ENCODE measurements around the gene GRWD1. TPM values are rescaled to one million over a fixed set of nuclear protein-coding genes. Genes with fewer than 3 reads are reported as not detected.

GRWD1 gene
- total RNA-seq, 2 experiments from 2014 or later = 46.4 to 50.4 TPM

DNA sequence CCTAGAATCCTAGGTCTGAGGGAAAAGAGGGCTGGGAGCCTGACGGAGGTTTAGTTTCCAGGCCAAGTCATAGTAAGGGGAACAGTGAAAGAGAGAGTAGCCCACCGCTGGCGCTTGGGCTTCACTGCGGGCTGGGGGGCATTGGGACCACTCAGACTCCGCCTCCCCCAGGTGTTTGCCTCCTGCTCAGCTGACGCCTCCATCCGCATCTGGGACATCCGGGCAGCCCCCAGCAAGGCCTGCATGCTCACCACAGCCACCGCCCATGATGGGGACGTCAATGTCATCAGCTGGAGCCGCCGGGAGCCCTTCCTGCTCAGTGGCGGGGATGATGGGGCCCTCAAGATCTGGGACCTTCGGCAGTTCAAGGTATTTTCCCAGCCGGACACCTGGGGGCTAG, 5.1 kb downstream of the GRWD1 start:
- no peak for ATAC-seq
- no peak overlapping the region for H3K4me3 Mint-ChIP-seq
- no peaks in the 10 kb centered on the region for H3K9me3 Mint-ChIP-seq (ENCODE audit: insufficient read depth)
- H3K27me3 Mint-ChIP-seq (ENCODE audit: low read depth) = no peaks in the 10 kb centered on the region
- no peak overlapping the region for H3K27ac Mint-ChIP-seq
- DNase-seq = no peak
- H3K36me3 Mint-ChIP-seq (ENCODE audit: low read depth) = peaks cover 49% of the 10 kb centered on the region
- peaks cover 30% of the 10 kb centered on the region for H3K4me1 Mint-ChIP-seq (ENCODE audit: low read depth)
- ChIA-PET POLR2A (no interaction called here), CTCF (no interaction called here)

DNA sequence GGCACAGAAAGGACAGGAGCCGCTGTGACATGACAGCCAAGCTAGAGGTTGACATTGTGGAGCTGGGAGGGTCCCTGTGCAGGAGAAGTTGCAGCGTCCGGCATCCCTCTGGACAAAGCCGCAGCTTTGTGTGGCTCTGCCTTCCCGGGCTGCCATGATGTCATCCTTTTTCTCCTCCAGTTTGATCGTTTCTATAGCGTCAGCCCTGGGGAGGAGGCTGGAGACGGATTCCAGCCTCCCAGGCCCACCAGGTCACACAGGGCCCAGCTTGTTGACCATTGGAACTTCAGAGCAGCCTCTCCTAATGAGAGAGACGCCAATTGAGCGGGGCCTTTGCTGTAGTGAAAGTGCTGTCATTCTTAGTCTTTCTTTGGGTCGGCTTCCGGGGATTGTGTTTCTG, 5.8 kb downstream of the GRWD1 start:
- Mint-ChIP-seq H3K4me3 (no peak overlapping the region), H3K36me3 (ENCODE audit: low read depth) (peaks cover 47% of the 10 kb centered on the region), H3K9me3 (ENCODE audit: insufficient read depth) (no peaks in the 10 kb centered on the region), H3K4me1 (ENCODE audit: low read depth) (peaks cover 24% of the 10 kb centered on the region), H3K27ac (no peak overlapping the region), H3K27me3 (ENCODE audit: low read depth) (no peaks in the 10 kb centered on the region)
- ChIA-PET POLR2A (no interaction called here), CTCF (no interaction called here)
- no peak for DNase-seq
- no peak for ATAC-seq

- POLR2A ChIA-PET = no interaction called here
- H3K27me3 Mint-ChIP-seq (ENCODE audit: low read depth) = no peaks in the 10 kb centered on the region
- CTCF ChIA-PET = no interaction called here
- no peak overlapping the region for H3K27ac Mint-ChIP-seq
- DNase-seq (no peak), ATAC-seq (no peak)
- H3K4me3 Mint-ChIP-seq = no peak overlapping the region
- no peaks in the 10 kb centered on the region for H3K9me3 Mint-ChIP-seq (ENCODE audit: insufficient read depth)
- H3K4me1 Mint-ChIP-seq (ENCODE audit: low read depth) = peaks cover 19% of the 10 kb centered on the region
- peaks cover 49% of the 10 kb centered on the region for H3K36me3 Mint-ChIP-seq (ENCODE audit: low read depth)
Observed at GRCh38 chr19:48452289-48453190, 6.8 kb downstream of the GRWD1 start.

GRCh38 chr19:48454150-48454730, 8.5 kb downstream of the GRWD1 start:
- ATAC-seq (no peak), DNase-seq (no peak)
- Mint-ChIP-seq H3K27ac (no peak overlapping the region), H3K4me1 (ENCODE audit: low read depth) (peaks cover 10% of the 10 kb centered on the region), H3K4me3 (no peak overlapping the region), H3K9me3 (ENCODE audit: insufficient read depth) (no peaks in the 10 kb centered on the region), H3K36me3 (ENCODE audit: low read depth) (peaks cover 37% of the 10 kb centered on the region), H3K27me3 (ENCODE audit: low read depth) (no peaks in the 10 kb centered on the region)
- CTCF ChIA-PET = no interaction called here
- POLR2A ChIA-PET = no interaction called here

DNA sequence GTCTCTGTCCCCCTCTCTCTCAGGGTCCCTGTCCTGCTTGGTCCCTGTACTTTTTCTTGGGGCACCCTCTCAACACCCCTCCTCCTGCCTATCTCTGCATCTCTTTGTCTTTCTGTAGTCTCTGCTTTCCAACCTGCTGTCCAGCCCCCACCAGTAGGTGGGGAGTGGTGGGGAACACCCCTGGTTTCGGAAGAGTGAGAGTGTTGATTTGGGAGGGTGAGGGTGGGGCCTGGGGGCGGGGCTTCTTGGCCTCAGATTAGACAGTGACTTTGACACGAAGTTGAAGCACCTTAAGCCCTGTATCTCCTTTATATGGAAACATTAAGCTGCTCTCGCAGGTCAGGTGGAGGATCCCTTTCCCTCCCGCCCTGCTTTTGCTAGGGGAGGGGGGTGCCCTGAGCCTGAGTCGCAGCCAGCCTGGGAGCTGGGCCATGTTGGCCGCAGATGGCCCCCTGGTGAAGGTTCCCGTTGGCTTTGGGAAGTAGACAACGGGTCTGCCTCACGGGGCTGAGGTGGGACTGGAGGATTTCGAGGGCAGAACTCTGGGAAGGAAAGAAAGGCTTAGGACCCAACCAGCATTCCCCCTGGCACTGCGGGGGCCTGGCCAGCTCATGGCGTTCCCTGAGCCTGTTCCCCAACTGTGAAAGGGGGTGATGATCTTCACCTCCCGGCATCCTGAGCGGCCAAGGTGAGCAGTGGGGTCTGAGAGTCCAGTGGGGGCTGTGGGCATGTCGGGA, 9.6 kb downstream of the GRWD1 start, which contains the start of gene KCNJ14:
Gene KCNJ14 (plus strand): TSS at position 404 of the 737 bp plus-strand sequence. CDS start 6,151 bp downstream, outside the sequence.
- no peak for DNase-seq
- Mint-ChIP-seq H3K27me3 (ENCODE audit: low read depth) (no peaks in the 10 kb centered on the region), H3K27ac (no peak within 1 kb of the TSS), H3K4me3 (no peak within 1 kb of the TSS), H3K9me3 (ENCODE audit: insufficient read depth) (no peaks in the 10 kb centered on the region), H3K36me3 (ENCODE audit: low read depth) (peaks cover 33% of the 10 kb centered on the region), H3K4me1 (ENCODE audit: low read depth) (peaks cover 10% of the 10 kb centered on the region)
- ChIA-PET CTCF (no interaction called here), POLR2A (interaction anchor here (1.0 kb wide), 1 partner anchor 9 kb away, joined by 3 read pairs; the partner anchor contains the start of gene GRWD1)
- ATAC-seq = peak; percentile 6

DNA sequence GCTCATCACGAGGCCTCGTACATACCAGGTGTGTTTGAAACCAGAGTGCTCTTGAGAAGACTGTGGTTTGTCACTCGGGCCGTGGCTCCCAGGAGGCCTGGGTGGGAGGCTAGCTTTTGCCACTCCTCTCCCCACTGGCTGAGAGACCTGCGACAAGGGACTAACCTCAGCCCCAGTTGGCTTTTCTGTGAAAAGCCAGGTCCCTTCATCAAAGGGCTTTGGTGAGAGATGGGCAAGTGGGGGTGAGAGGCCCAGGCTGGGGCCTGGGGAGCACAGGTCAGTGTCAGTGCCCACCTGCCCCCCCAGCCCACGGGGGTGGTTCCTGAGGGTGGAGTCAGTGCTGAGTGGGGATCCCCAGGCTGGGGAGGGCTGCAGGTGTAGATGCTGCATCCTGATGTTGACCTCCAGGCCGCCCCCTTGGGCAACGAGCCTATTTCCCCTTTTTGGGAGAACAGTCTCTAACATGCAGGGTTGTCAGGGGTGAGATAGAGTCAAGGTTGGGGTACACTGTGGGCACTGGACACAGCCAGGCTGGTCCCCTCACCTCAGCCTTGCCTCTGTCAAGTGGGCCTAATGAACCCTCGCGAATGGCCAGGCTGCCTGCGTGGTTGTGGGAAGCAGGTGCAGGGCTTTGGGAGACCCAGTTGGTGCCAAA, 10.3 kb downstream of the GRWD1 start:
- POLR2A ChIA-PET = interaction anchor here (1.0 kb wide), 1 partner anchor 10 kb away, joined by 3 read pairs; the partner anchor contains the start of gene GRWD1
- Mint-ChIP-seq H3K27ac (no peak overlapping the region), H3K4me1 (ENCODE audit: low read depth) (peaks cover 10% of the 10 kb centered on the region), H3K27me3 (ENCODE audit: low read depth) (no peaks in the 10 kb centered on the region), H3K36me3 (ENCODE audit: low read depth) (peaks cover 33% of the 10 kb centered on the region), H3K4me3 (no peak overlapping the region), H3K9me3 (ENCODE audit: insufficient read depth) (no peaks in the 10 kb centered on the region)
- DNase-seq (no peak), ATAC-seq (peak; percentile 22)
- CTCF ChIA-PET = no interaction called here

DNA sequence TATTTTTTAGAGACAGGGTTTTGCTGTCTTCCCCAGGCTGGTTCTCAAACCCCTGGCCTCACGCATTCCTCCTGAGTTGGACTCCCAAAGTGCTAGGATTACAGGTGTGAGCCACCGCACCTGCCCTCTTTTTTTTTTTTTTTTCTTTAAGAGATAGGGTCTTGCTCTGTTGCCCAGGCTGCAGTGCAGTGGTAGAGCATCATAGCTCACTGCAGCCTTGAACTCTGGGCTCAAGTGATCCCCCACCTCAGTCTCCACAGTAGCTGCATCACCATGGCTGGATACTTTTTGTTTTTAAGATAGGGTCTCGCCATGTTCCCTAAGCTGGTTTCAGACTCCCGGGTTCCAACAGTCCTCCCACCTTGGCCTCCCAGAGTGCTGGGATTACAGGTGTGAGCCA, 11.1 kb downstream of the GRWD1 start:
- H3K27ac Mint-ChIP-seq = no peak overlapping the region
- ChIA-PET POLR2A (interaction anchor here (1.1 kb wide), 1 partner anchor 54 kb away, joined by 3 read pairs; no protein-coding TSS in a partner anchor), CTCF (no interaction called here)
- H3K4me1 Mint-ChIP-seq (ENCODE audit: low read depth) = peaks cover 10% of the 10 kb centered on the region
- no peak for DNase-seq
- no peak overlapping the region for H3K4me3 Mint-ChIP-seq
- H3K27me3 Mint-ChIP-seq (ENCODE audit: low read depth) = no peaks in the 10 kb centered on the region
- no peak for ATAC-seq
- H3K36me3 Mint-ChIP-seq (ENCODE audit: low read depth) = peaks cover 24% of the 10 kb centered on the region
- H3K9me3 Mint-ChIP-seq (ENCODE audit: insufficient read depth) = no peaks in the 10 kb centered on the region

DNA sequence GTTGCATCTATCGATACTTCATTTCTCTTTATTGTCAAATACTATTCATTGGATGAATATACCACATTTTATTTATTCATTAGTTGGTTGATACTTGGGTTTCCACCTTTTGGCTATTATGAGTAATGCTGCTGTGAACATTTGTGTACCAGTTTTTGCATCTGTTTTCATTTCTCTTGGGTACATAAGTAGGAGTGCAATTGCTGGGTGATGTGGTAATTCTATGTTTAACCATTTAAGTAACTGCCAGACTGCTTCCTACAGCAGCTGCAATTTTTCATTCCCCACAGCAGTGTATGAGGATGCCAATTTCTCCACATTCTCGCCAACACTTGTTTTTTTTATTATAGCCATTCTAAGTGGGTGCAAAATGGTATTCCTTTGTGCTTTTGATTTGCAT, 12.2 kb downstream of the GRWD1 start:
- CTCF ChIA-PET = no interaction called here
- Mint-ChIP-seq H3K4me3 (no peak overlapping the region), H3K36me3 (ENCODE audit: low read depth) (peaks cover 20% of the 10 kb centered on the region), H3K9me3 (ENCODE audit: insufficient read depth) (no peaks in the 10 kb centered on the region), H3K27ac (no peak overlapping the region), H3K27me3 (ENCODE audit: low read depth) (no peaks in the 10 kb centered on the region), H3K4me1 (ENCODE audit: low read depth) (peaks cover 10% of the 10 kb centered on the region)
- DNase-seq = no peak
- no peak for ATAC-seq
- POLR2A ChIA-PET = no interaction called here

GRCh38 chr19:48461651-48461981, 15.8 kb downstream of the GRWD1 start:
- Mint-ChIP-seq H3K4me3 (no peak overlapping the region), H3K36me3 (ENCODE audit: low read depth) (peaks cover 8% of the 10 kb centered on the region), H3K9me3 (ENCODE audit: insufficient read depth) (no peaks in the 10 kb centered on the region), H3K27me3 (ENCODE audit: low read depth) (no peaks in the 10 kb centered on the region), H3K4me1 (ENCODE audit: low read depth) (no peaks in the 10 kb centered on the region), H3K27ac (no peak overlapping the region)
- ChIA-PET CTCF (interaction anchor here (1.0 kb wide), 1 partner anchor 28 kb away, joined by 3 read pairs; no protein-coding TSS in a partner anchor), POLR2A (no interaction called here)
- ATAC-seq (no peak), DNase-seq (no peak)

- no peak overlapping the region for H3K4me3 Mint-ChIP-seq
- ChIA-PET CTCF (interaction anchor here (1.0 kb wide), 1 partner anchor 28 kb away, joined by 3 read pairs; no protein-coding TSS in a partner anchor), POLR2A (no interaction called here)
- no peaks in the 10 kb centered on the region for H3K9me3 Mint-ChIP-seq (ENCODE audit: insufficient read depth)
- peak; percentile 20 for ATAC-seq
- H3K36me3 Mint-ChIP-seq (ENCODE audit: low read depth) = peaks cover 6% of the 10 kb centered on the region
- no peak for DNase-seq
- no peaks in the 10 kb centered on the region for H3K27me3 Mint-ChIP-seq (ENCODE audit: low read depth)
- no peak overlapping the region for H3K27ac Mint-ChIP-seq
- H3K4me1 Mint-ChIP-seq (ENCODE audit: low read depth) = no peaks in the 10 kb centered on the region
Observed at GRCh38 chr19:48461982-48462655, 16.3 kb downstream of the GRWD1 start.

- DNase-seq (no peak), ATAC-seq (no peak)
- Mint-ChIP-seq H3K9me3 (ENCODE audit: insufficient read depth) (no peaks in the 10 kb centered on the region), H3K4me3 (no peak overlapping the region), H3K4me1 (ENCODE audit: low read depth) (peaks cover 14% of the 10 kb centered on the region), H3K36me3 (ENCODE audit: low read depth) (no peaks in the 10 kb centered on the region), H3K27me3 (ENCODE audit: low read depth) (no peaks in the 10 kb centered on the region), H3K27ac (no peak overlapping the region)
- ChIA-PET CTCF (interaction anchor here (1.2 kb wide), 1 partner anchor 74 kb away, joined by 5 read pairs; the partner anchor contains the start of gene KDELR1), POLR2A (no interaction called here)
Observed at GRCh38 chr19:48465215-48465614, 19.4 kb downstream of the GRWD1 start.

Measured in activated CD8-positive, alpha-beta T cell treated with anti-CD3 and anti-CD28 coated beads, Interleukin-2, amount 10 ng/mL, durations not matched to agents 7 days and 5 days (primary cell).